Activated CD4-positive, alpha-beta memory T cell treated with anti-CD3 and anti-CD28 coated beads for 36 hours (primary cell): ENCODE results near the gene ZNF611. TPM values are rescaled to one million over a fixed set of nuclear protein-coding genes. Genes with fewer than 3 reads are reported as not detected.

Source experiments
- CTCF ChIA-PET: fragments of 350-600 bp; sonication (Branson Sonifier 250); formaldehyde crosslinking; loops from one replicate; lab custom pipeline; 2021; ENCODE audit warnings: antibody characterized with exemption, inconsistent platforms; lab: Charles Lee
- POLR2A ChIA-PET: fragments of 350-600 bp; sonication (Branson Sonifier 250); formaldehyde crosslinking; loops from one replicate; lab custom pipeline; 2021; ENCODE audit warnings: antibody characterized with exemption; lab: Charles Lee
- DNase-seq: peaks from one replicate; pipeline ENCODE4 v3.0.0-alpha.2; 2020
- H3K27ac Mint-ChIP-seq: one replicate; pipeline ENCODE4 v1.8.0; 2021; ENCODE audit warnings: mixed read lengths
- H3K27me3 Mint-ChIP-seq: one replicate; pipeline ENCODE4 v1.8.0; 2021; ENCODE audit warnings: mixed read lengths
- H3K36me3 Mint-ChIP-seq: one replicate; pipeline ENCODE4 v1.8.0; 2021; ENCODE audit warnings: mixed read lengths
- H3K4me1 Mint-ChIP-seq: one replicate; pipeline ENCODE4 v1.8.0; 2021; ENCODE audit warnings: low read depth, mixed read lengths
- H3K4me3 Mint-ChIP-seq: one replicate; pipeline ENCODE4 v1.8.0; 2021; ENCODE audit warnings: mild to moderate bottlenecking, mixed read lengths
- H3K9me3 Mint-ChIP-seq: one replicate; pipeline ENCODE4 v1.8.0; 2021; ENCODE audit warnings: mixed read lengths
- intact Hi-C: fragments of 100-400 bp; cut with micrococcal nuclease; formaldehyde crosslinking; loops from one replicate; pipeline ENCODE4 v1.15.1; 2023
- total RNA-seq, 2 experiments: library from RNA; stranded (reverse); gene quantifications; one replicate each; pipeline ENCODE4 v1.2.3, GENCODE V29; 2021

The ZNF611 gene
- total RNA-seq, 2 experiments from 2014 or later, result 17.9 to 20.3 TPM

DNA sequence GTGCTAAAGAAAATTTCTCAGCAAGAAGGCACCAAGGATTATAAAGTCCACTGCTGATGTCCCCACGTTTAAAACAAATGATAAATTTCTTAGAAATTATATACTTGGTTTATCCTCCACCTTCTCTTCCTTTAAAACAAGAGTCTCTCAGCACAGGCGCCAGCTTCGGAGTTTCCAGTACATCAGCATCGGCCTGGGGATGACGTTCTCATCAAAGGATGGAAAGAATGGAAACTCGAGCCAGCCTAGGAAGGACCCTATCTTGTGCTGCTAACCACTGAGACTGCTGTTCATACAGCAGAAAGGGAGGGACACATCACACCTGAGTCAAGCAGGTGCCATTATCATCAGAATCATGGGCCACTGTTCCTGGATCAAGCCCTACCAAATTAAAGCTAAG, 66.9 kb downstream of the ZNF611 start:
- peaks cover 39% of the 10 kb centered on the region for H3K36me3 Mint-ChIP-seq
- no peak overlapping the region for H3K4me3 Mint-ChIP-seq
- no peaks in the 10 kb centered on the region for H3K9me3 Mint-ChIP-seq
- no peak for DNase-seq
- intact Hi-C loops, result no loop called here
- no peak overlapping the region for H3K27ac Mint-ChIP-seq
- CTCF ChIA-PET, result no interaction called here
- no peaks in the 10 kb centered on the region for H3K27me3 Mint-ChIP-seq
- POLR2A ChIA-PET, result no interaction called here
- H3K4me1 Mint-ChIP-seq, result peaks cover 8% of the 10 kb centered on the region

DNA sequence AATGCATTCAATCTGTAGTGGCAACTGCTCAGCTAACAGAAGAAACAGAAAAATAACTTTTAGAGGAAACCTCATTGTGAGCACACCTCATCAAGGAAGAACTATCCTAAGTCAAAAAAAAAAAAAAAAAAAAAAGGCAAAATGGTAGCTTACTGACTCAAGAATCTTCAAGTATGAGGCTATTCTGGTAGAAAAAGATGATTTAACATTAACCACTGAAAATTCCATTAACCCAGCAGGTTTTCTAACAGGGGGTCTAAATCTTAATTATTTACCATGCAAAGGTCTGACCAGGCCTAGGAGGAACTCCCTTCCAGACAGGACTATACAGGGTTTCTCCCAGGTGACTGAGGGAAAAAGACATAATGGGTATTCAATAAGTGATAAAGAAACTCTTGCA, 68.3 kb downstream of the ZNF611 start:
- no peak for DNase-seq
- Mint-ChIP-seq H3K4me3 (no peak overlapping the region), H3K4me1 (peaks cover 16% of the 10 kb centered on the region), H3K36me3 (peaks cover 43% of the 10 kb centered on the region), H3K27ac (no peak overlapping the region), H3K9me3 (no peaks in the 10 kb centered on the region), H3K27me3 (no peaks in the 10 kb centered on the region)
- ChIA-PET POLR2A (no interaction called here), CTCF (no interaction called here)
- intact Hi-C loops, result no loop called here

DNA sequence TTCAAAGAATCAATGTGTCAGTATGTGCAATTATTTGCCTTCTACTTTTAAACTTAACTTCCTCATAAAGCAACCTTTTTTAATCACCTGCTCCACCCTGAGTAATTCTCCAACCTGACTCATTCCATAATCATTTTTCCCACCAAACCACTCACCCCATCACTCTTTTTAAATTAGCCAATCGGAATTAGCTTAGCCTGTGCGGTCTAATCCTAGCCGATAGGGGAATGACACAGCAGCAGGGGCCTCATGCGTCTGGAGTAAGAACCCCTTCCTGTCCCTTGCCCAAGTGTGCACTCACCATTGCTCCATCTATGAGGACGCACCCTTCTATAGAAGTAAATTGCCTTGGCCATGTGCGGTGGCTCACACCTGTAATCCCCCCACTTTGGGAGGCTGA, 69.3 kb downstream of the ZNF611 start:
- H3K36me3 Mint-ChIP-seq, result peaks cover 44% of the 10 kb centered on the region
- DNase-seq, result no peak
- no peaks in the 10 kb centered on the region for H3K9me3 Mint-ChIP-seq
- POLR2A ChIA-PET, result no interaction called here
- CTCF ChIA-PET, result no interaction called here
- intact Hi-C loops, result no loop called here
- H3K27ac Mint-ChIP-seq, result no peak overlapping the region
- H3K27me3 Mint-ChIP-seq, result no peaks in the 10 kb centered on the region
- no peak overlapping the region for H3K4me3 Mint-ChIP-seq
- peaks cover 18% of the 10 kb centered on the region for H3K4me1 Mint-ChIP-seq

DNA sequence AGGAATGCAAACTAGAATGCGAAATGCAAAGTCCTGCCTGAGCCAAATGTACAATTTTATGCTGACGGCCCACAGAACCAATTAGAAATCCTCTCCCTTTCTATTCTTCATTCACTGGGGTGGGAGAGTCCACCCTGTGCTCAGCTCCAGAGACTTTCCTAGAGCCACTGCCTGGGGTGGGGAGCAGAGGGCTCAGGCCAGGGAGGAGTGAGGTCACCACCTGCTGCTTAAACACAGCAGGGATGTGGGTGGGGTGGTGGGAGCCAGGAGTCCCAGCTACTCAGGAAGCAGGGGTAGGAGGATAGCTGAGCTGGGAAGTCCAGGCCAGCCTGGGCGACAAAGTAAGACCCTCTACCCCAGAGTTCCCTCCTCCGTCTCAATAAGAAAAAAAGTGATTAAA, 69.8 kb downstream of the ZNF611 start:
- POLR2A ChIA-PET, result no interaction called here
- no peak for DNase-seq
- peaks cover 17% of the 10 kb centered on the region for H3K4me1 Mint-ChIP-seq
- H3K9me3 Mint-ChIP-seq, result no peaks in the 10 kb centered on the region
- CTCF ChIA-PET, result no interaction called here
- no peak overlapping the region for H3K4me3 Mint-ChIP-seq
- intact Hi-C loops, result no loop called here
- no peaks in the 10 kb centered on the region for H3K27me3 Mint-ChIP-seq
- no peak overlapping the region for H3K27ac Mint-ChIP-seq
- peaks cover 46% of the 10 kb centered on the region for H3K36me3 Mint-ChIP-seq

DNA sequence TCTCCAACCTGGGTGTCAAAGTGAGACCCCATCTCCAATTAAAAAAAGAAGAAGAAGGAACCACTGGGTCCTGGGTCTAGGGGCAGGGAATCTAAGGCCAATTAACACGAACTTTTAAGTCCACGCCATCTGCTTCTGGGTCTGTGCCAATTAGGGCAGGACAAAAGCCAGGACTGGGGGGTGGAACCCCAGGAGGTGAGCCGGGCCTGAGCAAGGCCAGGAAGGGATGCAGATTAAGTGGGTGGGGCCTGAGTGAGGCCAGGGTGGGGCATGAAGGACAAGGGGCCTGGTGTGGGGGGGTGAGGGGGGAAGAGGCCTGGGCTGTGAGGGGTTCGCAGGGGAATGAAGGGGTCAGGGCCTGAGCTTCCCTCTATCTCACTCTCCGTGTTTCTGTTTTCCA, 70.4 kb downstream of the ZNF611 start:
- Mint-ChIP-seq H3K27ac (no peak overlapping the region), H3K27me3 (no peaks in the 10 kb centered on the region), H3K4me1 (peaks cover 14% of the 10 kb centered on the region), H3K4me3 (no peak overlapping the region), H3K9me3 (no peaks in the 10 kb centered on the region), H3K36me3 (peaks cover 48% of the 10 kb centered on the region)
- POLR2A ChIA-PET, result no interaction called here
- CTCF ChIA-PET, result no interaction called here
- intact Hi-C loops, result no loop called here
- no peak for DNase-seq

DNA sequence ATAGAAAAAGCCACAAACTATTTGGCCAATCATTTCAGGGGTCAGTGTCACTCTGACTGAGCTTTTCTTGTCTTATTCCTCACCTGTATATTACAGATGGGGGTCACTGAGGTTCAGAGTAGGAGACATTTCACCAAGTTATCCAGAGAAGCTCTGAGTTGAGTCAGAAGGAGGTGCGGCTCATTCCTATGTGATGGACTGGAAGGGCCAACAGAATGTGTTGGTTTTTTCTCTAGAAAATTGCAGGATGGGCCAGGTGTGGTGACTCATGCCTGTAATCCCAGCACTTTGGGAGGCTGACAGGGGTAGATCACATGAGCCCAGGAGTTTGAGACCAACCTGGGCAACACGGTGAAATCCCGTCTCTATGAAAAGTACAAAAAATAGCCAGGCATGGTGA, 72.2 kb downstream of the ZNF611 start:
- ChIA-PET CTCF (no interaction called here), POLR2A (no interaction called here)
- DNase-seq, result no peak
- no peak overlapping the region for H3K27ac Mint-ChIP-seq
- no peak overlapping the region for H3K4me3 Mint-ChIP-seq
- peaks cover 14% of the 10 kb centered on the region for H3K4me1 Mint-ChIP-seq
- H3K9me3 Mint-ChIP-seq, result no peaks in the 10 kb centered on the region
- peaks cover 61% of the 10 kb centered on the region for H3K36me3 Mint-ChIP-seq
- H3K27me3 Mint-ChIP-seq, result no peaks in the 10 kb centered on the region
- intact Hi-C loops, result no loop called here

DNA sequence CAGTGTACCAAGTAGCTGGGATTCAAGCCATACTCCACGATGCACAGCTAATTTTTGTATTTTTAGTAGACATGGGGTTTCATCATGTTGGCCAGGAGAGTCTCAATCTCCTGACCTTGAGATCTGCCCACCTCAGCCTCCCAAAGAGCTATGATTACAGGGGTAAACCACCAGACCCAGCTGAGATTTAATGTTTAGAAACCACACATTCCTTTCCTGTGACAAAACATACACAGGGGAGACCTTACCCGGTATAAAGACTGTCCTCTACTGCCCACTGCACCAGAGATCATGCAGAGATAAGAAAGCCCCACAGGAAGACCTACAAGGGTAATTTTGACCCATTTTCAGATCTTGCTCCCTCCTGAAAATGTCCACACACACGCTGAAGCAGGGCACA, 73.9 kb downstream of the ZNF611 start:
- Mint-ChIP-seq H3K27ac (no peak overlapping the region), H3K4me3 (no peak overlapping the region), H3K9me3 (no peaks in the 10 kb centered on the region), H3K4me1 (peaks cover 14% of the 10 kb centered on the region), H3K36me3 (peaks cover 68% of the 10 kb centered on the region), H3K27me3 (no peaks in the 10 kb centered on the region)
- intact Hi-C loops, result no loop called here
- ChIA-PET CTCF (no interaction called here), POLR2A (no interaction called here)
- no peak for DNase-seq

DNA sequence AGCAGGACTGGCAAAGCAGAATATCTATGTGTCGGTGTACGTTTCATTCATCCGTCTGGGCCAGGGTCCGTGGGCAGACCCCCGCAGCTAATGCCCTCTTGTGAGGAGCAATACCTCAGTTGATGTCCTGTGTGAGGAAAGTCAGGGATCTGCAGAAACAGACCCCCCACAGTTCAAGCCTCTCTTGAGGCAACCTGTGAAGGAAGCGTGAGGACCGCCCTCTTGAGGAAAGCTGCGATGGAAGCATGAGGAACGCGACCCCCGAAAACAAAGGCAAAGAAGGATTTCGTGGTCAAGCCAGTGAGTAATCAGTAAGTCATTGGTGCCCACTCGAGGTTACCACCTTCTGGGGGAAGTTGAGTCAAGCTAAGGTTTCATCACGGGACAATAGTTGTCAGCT, 75.8 kb downstream of the ZNF611 start:
- intact Hi-C loops, result no loop called here
- no peaks in the 10 kb centered on the region for H3K27me3 Mint-ChIP-seq
- no peaks in the 10 kb centered on the region for H3K9me3 Mint-ChIP-seq
- peaks cover 77% of the 10 kb centered on the region for H3K36me3 Mint-ChIP-seq
- H3K4me3 Mint-ChIP-seq, result no peak overlapping the region
- no peak for DNase-seq
- POLR2A ChIA-PET, result interaction anchor here (1.1 kb wide), 1 partner anchor 21 kb away, joined by 4 read pairs; no protein-coding TSS in a partner anchor
- peaks cover 10% of the 10 kb centered on the region for H3K4me1 Mint-ChIP-seq
- CTCF ChIA-PET, result no interaction called here
- H3K27ac Mint-ChIP-seq, result no peak overlapping the region

DNA sequence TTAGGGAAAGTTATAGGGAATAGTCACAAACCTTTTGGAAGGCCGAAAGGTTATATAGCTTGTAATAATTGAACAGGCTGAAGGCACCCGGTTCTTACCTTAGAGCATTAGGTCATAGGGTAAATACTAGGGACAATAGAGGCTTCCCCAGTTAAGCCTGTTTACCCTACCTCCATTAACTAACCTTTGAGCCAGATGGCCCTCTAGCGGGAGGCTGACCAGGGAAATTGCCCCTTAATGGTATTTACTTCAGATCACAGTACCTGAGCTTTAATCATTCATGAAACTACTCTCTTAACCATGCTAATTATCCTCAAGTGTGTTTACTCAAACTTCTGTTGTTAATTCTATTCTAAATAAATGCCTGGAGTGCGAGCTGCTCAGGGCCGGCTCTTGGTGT, 76.2 kb downstream of the ZNF611 start:
- Mint-ChIP-seq H3K27ac (no peak overlapping the region), H3K36me3 (peaks cover 82% of the 10 kb centered on the region), H3K27me3 (no peaks in the 10 kb centered on the region), H3K4me3 (no peak overlapping the region), H3K9me3 (peaks cover 2% of the 10 kb centered on the region), H3K4me1 (peaks cover 10% of the 10 kb centered on the region)
- CTCF ChIA-PET, result no interaction called here
- POLR2A ChIA-PET, result no interaction called here
- DNase-seq, result no peak
- intact Hi-C loops, result no loop called here

DNA sequence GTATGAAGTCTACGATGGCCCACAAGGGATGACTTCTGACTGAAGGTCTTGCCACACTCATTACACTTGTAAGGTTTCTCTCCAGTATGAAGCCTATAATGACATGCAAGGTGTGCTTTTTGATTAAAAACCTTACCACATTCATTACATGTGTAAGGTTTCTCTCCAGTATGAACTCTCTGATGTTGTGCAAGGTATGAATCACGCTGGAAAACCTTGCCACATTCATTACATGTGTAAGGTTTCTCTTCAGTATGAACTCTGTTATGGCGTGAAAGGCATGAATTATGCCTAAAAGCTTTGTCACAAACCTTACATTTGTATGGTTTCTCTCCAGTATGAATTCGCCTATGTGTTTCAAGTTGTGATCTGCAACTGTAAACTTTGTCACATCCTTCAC, 81.7 kb downstream of the ZNF611 start:
- intact Hi-C loops, result no loop called here
- Mint-ChIP-seq H3K27me3 (no peaks in the 10 kb centered on the region), H3K4me3 (no peak overlapping the region), H3K9me3 (peaks cover 43% of the 10 kb centered on the region), H3K27ac (no peak overlapping the region), H3K36me3 (peaks cover 84% of the 10 kb centered on the region), H3K4me1 (no peaks in the 10 kb centered on the region)
- POLR2A ChIA-PET, result no interaction called here
- CTCF ChIA-PET, result no interaction called here
- DNase-seq, result no peak

Other genes with a start within 250 kb of the ZNF611 start
- gene ZNF808, start 207.4 kb downstream of the ZNF611 start, total RNA-seq, result 10 to 100 TPM; 31.8 to 32.9 TPM
- gene ZNF701, start 164.8 kb downstream of the ZNF611 start, total RNA-seq, result 10 to 100 TPM; 19.9 to 22.7 TPM
- 10 to 100 TPM; 28.7 to 31.2 TPM for gene ZNF83, start 96.7 kb downstream of the ZNF611 start, total RNA-seq
- gene ZNF600, start 51.7 kb upstream of the ZNF611 start, total RNA-seq, result 10 to 100 TPM; 11.1 to 13.4 TPM
- 10 to 100 TPM; 12.0 to 13.2 TPM for gene ZNF28, start 86.6 kb upstream of the ZNF611 start, total RNA-seq
- gene ZNF468, start 122.6 kb upstream of the ZNF611 start, total RNA-seq, result 10 to 100 TPM in 1 of 2 experiments, 1 to 10 TPM in 1; 8.5 to 10.3 TPM
- 1 to 10 TPM; 5.4 to 7.0 TPM for gene ZNF320, start 162.6 kb upstream of the ZNF611 start, total RNA-seq
- gene ZNF888, start 188.4 kb upstream of the ZNF611 start, total RNA-seq, result 1 to 10 TPM; 5.0 to 6.3 TPM
- gene ZNF816, start 227.8 kb upstream of the ZNF611 start, total RNA-seq, result 10 to 100 TPM; 11.0 to 11.4 TPM